HCT116 (cell line): ENCODE measurements around the gene GPR15. TPM values are rescaled to one million over a fixed set of nuclear protein-coding genes. Genes with fewer than 3 reads are reported as not detected.

Experiments
- ATAC-seq: fragments of 200-7000 bp; cut with Tn5 transposase; 2 replicates; pipeline ENCODE4 v1.9.1; 2020; ENCODE audit warnings: mild to moderate bottlenecking, moderate library complexity
- BruUV-seq: library from RNA; stranded (reverse); fragments of 400-500 nt; replicated peaks from 2 replicates; lab custom pipeline; 2021; lab: Mats Ljungman, UMichigan
- CTCF ChIA-PET: fragments of 300-600 bp; sonication (Branson Sonifier 250); formaldehyde crosslinking; loops from one replicate; lab custom pipeline; 2021; ENCODE audit warnings: antibody characterized with exemption; lab: Charles Lee
- POLR2A ChIA-PET: fragments of 300-600, 350-600 bp; sonication (Branson Sonifier 250); formaldehyde crosslinking; loops from one replicate; lab custom pipeline; 2021; ENCODE audit warnings: antibody characterized with exemption; lab: Charles Lee
- RAD21 ChIA-PET, 2 experiments: fragments of 300-600 bp; sonication (Branson Sonifier 250); formaldehyde crosslinking; loops; one replicate each; lab custom pipeline; 2023; ENCODE audit warnings: low total read pairs in 2 of 2; ENCODE audit not compliant: uncharacterized antibody in 2 of 2, unreplicated experiment in 2 of 2, low non-redundant PET in 1 of 2; lab: Charles Lee
- DNase-seq: peaks from one replicate; pipeline ENCODE4 v3.0.0-alpha.2; 2010; ENCODE audit warnings: low read depth, low spot score
- H2AFZ ChIP-seq: fragments of 200-600 bp; shearing (Covaris generic), sonication (generic); 2 replicates; pipeline ENCODE4 v1.6.1; 2017; ENCODE audit warnings: low read depth, mixed run types, mixed read lengths, antibody characterized with exemption, low read length; ENCODE audit not compliant: poor library complexity, severe bottlenecking
- H3K27ac ChIP-seq: 2 replicates; pipeline ENCODE4 v1.5.1; 2012; ENCODE audit warnings: low read depth, low read length
- H3K27me3 ChIP-seq: fragments of 200-600 bp; sonication (generic); 2 replicates; pipeline ENCODE4 v1.6.1; 2016; ENCODE audit warnings: mixed run types, low read length, mixed read lengths; ENCODE audit not compliant: insufficient read depth
- H3K36me3 ChIP-seq, 2 experiments: fragments of 200-500 bp in 1 of 2; fragments of 200-600 bp in 1 of 2; sonication (Bioruptor generic) in 1 of 2; sonication (generic) in 1 of 2; 2 replicates each; pipeline versions ENCODE4 v1.5.1 to v1.6.1; 2014 to 2016; ENCODE audit warnings: low read length in 2 of 2, inconsistent platforms in 1 of 2, mixed read lengths in 1 of 2, mixed run types in 1 of 2; ENCODE audit not compliant: insufficient read depth in 2 of 2, control insufficient read depth in 1 of 2
- H3K4me1 ChIP-seq, 2 experiments: fragments of 200-600 bp in 1 of 2; sonication (generic) in 1 of 2; 2 replicates each; pipeline versions ENCODE4 v1.5.1 to v1.6.1; 2012 to 2017; ENCODE audit warnings: low read length in 2 of 2, inconsistent platforms in 1 of 2, mild to moderate bottlenecking in 1 of 2, mixed read lengths in 1 of 2, mixed run types in 1 of 2, moderate library complexity in 1 of 2; ENCODE audit not compliant: insufficient read depth in 2 of 2, control insufficient read depth in 1 of 2
- H3K4me2 ChIP-seq: fragments of 200-600 bp; sonication (generic); 2 replicates; pipeline ENCODE4 v1.6.1; 2017; ENCODE audit warnings: mixed run types, low read length, mixed read lengths
- H3K4me3 ChIP-seq, 2 experiments: fragments of 200-600 bp in 1 of 2; sonication (generic) in 1 of 2; replicated peaks in 1 of 2; 2 replicates each; pipeline ENCODE4 v1.5.1; 2011 to 2016; ENCODE audit warnings: low read length in 2 of 2, control low read depth in 1 of 2, low read depth in 1 of 2, mild to moderate bottlenecking in 1 of 2, mixed read lengths in 1 of 2, mixed run types in 1 of 2
- H3K79me2 ChIP-seq: fragments of 200-600 bp; sonication (generic); 2 replicates; pipeline ENCODE4 v1.6.1; 2017; ENCODE audit warnings: mild to moderate bottlenecking, mixed run types, low read length, moderate library complexity, mixed read lengths; ENCODE audit not compliant: insufficient read depth
- H3K9ac ChIP-seq: fragments of 200-600 bp; sonication (generic); 2 replicates; pipeline ENCODE4 v1.6.1; 2016; ENCODE audit warnings: low read length, mixed read lengths
- H3K9me2 ChIP-seq: fragments of 200-600 bp; sonication (generic), shearing (Covaris generic); 2 replicates; pipeline ENCODE4 v1.6.1; 2017; ENCODE audit warnings: mixed run types, mild to moderate bottlenecking, moderate library complexity; ENCODE audit not compliant: insufficient read depth
- H3K9me3 ChIP-seq, 2 experiments: fragments of 200-500 bp in 1 of 2; fragments of 200-600 bp in 1 of 2; sonication (Bioruptor generic) in 1 of 2; sonication (generic) in 1 of 2; 2 replicates each; pipeline ENCODE4 v1.6.1; 2014 to 2017; ENCODE audit warnings: low read length in 2 of 2, mixed read lengths in 2 of 2, inconsistent platforms in 1 of 2, low read depth in 1 of 2, mild to moderate bottlenecking in 1 of 2, mixed run types in 1 of 2, moderate library complexity in 1 of 2; ENCODE audit not compliant: control insufficient read depth in 1 of 2, insufficient read depth in 1 of 2
- H4K20me1 ChIP-seq: fragments of 200-600 bp; sonication (generic), shearing (Covaris generic); 2 replicates; pipeline ENCODE4 v1.6.1; 2017; ENCODE audit warnings: mixed run types, mild to moderate bottlenecking, moderate library complexity; ENCODE audit not compliant: insufficient read depth
- CBX3 ChIP-seq: IDR thresholded peaks from 2 replicates; pipeline ENCODE4 v1.6.1; 2012; ENCODE audit warnings: low read depth
- CEBPB ChIP-seq: IDR thresholded peaks from 2 replicates; pipeline ENCODE4 v1.6.1; 2012; ENCODE audit warnings: low read depth
- EGR1 ChIP-seq: IDR thresholded peaks from 2 replicates; pipeline ENCODE4 v1.6.1; 2012; ENCODE audit warnings: low read depth
- ELF1 ChIP-seq: IDR thresholded peaks from 2 replicates; pipeline ENCODE4 v1.6.1; 2012; ENCODE audit warnings: low read depth, borderline replicate concordance
- EZH2 ChIP-seq: fragments of 200-600 bp; sonication (generic); IDR thresholded peaks from 2 replicates; pipeline ENCODE4 v1.6.1; 2017; ENCODE audit warnings: antibody characterized with exemption, mixed run types
- EZH2phosphoT487 ChIP-seq: fragments of 200-600 bp; IDR thresholded peaks from 2 replicates; pipeline ENCODE4 v1.6.1; 2018; ENCODE audit warnings: antibody characterized with exemption, borderline replicate concordance
- FOSL1 ChIP-seq: IDR thresholded peaks from 2 replicates; pipeline ENCODE4 v1.6.1; 2012; ENCODE audit warnings: low read depth
- JUND ChIP-seq: IDR thresholded peaks from 2 replicates; pipeline ENCODE4 v1.6.1; 2012
- POLR2A ChIP-seq: IDR thresholded peaks from 2 replicates; pipeline ENCODE4 v1.7.0; 2011; ENCODE audit warnings: borderline replicate concordance; ENCODE audit not compliant: insufficient read depth, insufficient read length; ENCODE audit errors: extremely low read depth
- POLR2AphosphoS5 ChIP-seq: IDR thresholded peaks from 2 replicates; pipeline ENCODE4 v1.6.1; 2011; ENCODE audit warnings: mild to moderate bottlenecking, low read depth, low read length, moderate library complexity
- RAD21 ChIP-seq: IDR thresholded peaks from 2 replicates; pipeline ENCODE4 v1.6.1; 2012; ENCODE audit warnings: low read depth, mild to moderate bottlenecking
- SIN3A ChIP-seq: IDR thresholded peaks from 2 replicates; pipeline ENCODE4 v1.6.1; 2012; ENCODE audit warnings: low read depth
- SP1 ChIP-seq: IDR thresholded peaks from 2 replicates; pipeline ENCODE4 v1.6.1; 2012; ENCODE audit warnings: low read depth
- SRF ChIP-seq: IDR thresholded peaks from 2 replicates; pipeline ENCODE4 v1.6.1; 2012; ENCODE audit warnings: low read depth
- TCF7L2 ChIP-seq: IDR thresholded peaks from 2 replicates; pipeline ENCODE4 v1.7.0; 2011; ENCODE audit warnings: borderline replicate concordance, inconsistent platforms; ENCODE audit not compliant: insufficient read depth, insufficient read length; ENCODE audit errors: extremely low read depth
- YY1 ChIP-seq: IDR thresholded peaks from 2 replicates; pipeline ENCODE4 v1.6.1; 2011; ENCODE audit warnings: low read length, low read depth, moderate library complexity, mild to moderate bottlenecking; ENCODE audit not compliant: insufficient replicate concordance; ENCODE audit errors: extremely low read depth
- ZFX ChIP-seq: fragments of 450-650 bp; IDR thresholded peaks from 2 replicates; pipeline ENCODE4 v1.6.1; 2017
- ZNF274 ChIP-seq: fragments of 200-500 bp; sonication (Bioruptor generic); IDR thresholded peaks from 2 replicates; pipeline ENCODE4 v1.6.1; 2014; ENCODE audit warnings: mild to moderate bottlenecking, low read depth, low read length, inconsistent platforms
- intact Hi-C: fragments of 100-400 bp; cut with micrococcal nuclease; formaldehyde crosslinking; loops from 2 replicates; pipeline ENCODE4 v1.10.0; 2022
- total RNA-seq: library from RNA; stranded (reverse); gene quantifications from one replicate; pipeline ENCODE4 v1.2.1, GENCODE V29; 2021; ENCODE audit not compliant: unreplicated experiment
- TF ChIP-seq, protein P1 (sequence below): IDR thresholded peaks from 2 replicates; pipeline ENCODE4 v1.6.1; 2011; ENCODE audit warnings: mild to moderate bottlenecking, low read length, moderate library complexity; ENCODE audit not compliant: insufficient replicate concordance; ENCODE audit errors: extremely low read depth
- TF ChIP-seq, protein P2 (sequence below): IDR thresholded peaks from 2 replicates; pipeline ENCODE4 v1.6.1; 2012
- TF ChIP-seq, protein P3 (sequence below): IDR thresholded peaks from 2 replicates; pipeline ENCODE4 v1.6.1; 2012
- TF ChIP-seq, protein P4 (sequence below), 3 experiments: fragments of 200-600 bp in 1 of 3; sonication (generic) in 1 of 3; IDR thresholded peaks in 2 of 3; conservative IDR thresholded peaks in 1 of 3; 2 replicates each; pipeline ENCODE4 v1.5.1; 2012 to 2017; ENCODE audit warnings: low read depth in 2 of 3, low read length in 2 of 3, antibody characterized with exemption in 1 of 3, borderline replicate concordance in 1 of 3, control low read depth in 1 of 3, mild to moderate bottlenecking in 1 of 3, mixed read lengths in 1 of 3, mixed run types in 1 of 3, moderate library complexity in 1 of 3; ENCODE audit not compliant: insufficient read depth in 1 of 3

The GPR15 gene
- total RNA-seq, 1 experiment from 2014 or later = 1.1 TPM

DNA sequence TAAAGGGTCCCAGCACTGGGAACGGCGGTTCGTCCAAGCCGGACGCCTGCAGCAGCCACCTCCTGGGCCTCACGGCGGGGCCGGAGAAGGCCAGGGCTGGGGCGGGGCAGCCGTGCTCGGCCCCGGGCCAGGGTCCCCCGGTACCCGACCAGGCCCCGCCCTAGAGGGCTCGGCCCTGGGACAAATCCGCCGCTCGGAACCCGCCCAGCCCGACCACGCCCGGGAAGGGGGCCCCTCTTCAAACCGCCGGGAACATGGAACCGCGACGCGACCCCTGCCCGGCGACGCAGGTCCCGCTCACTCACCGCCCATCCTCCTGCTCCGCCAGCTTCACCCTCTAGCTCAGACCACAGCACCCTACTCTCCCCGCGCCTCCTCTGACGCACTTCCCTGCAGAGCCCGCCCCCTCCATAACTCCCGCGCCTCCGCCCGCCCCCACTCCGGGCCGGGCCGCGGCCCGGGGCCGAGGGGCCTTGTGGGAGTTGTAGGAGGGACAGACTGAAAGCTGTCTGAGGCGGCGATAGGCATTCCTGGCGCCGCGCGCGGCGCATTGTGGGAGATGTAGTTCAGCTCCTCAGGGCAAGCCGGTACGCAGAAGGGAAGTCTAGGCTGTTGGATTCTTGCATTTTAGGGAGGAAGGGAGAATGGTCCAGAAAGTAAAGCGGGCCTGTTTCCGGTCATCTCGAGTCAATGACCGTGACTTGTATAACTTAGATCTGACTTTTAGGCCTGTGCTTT, 9.1 kb upstream of the GPR15 start, which contains the start of gene CLDND1:
Gene CLDND1, minus strand, starts transcription at position 359 of the 738 bp plus-strand sequence. CDS start 1,478 bp downstream, outside the sequence.
- RAD21 ChIA-PET = interaction anchor here (0.9 to 1.3 kb wide), 3 partner anchors 35 to 43 kb away, joined by 3 to 5 read pairs (median 3); no protein-coding TSS in a partner anchor
- Histone ChIP-seq H3K27me3 (no peaks in the 10 kb centered on the region), H3K27ac (peak within 1 kb of the TSS; percentile 86), H3K9me3 (no peaks in the 10 kb centered on the region), H2AFZ (peak within 1 kb of the TSS; percentile 20), H3K79me2 (peaks cover 71% of the 10 kb centered on the region), H3K36me3 (peaks cover 29 to 39% of the 10 kb centered on the region in 2 experiments), H3K9ac (peak within 1 kb of the TSS; percentile 86), H3K9me2 (no peaks in the 10 kb centered on the region), H3K4me2 (peak within 1 kb of the TSS; percentile 87), H3K4me3 (peak within 1 kb of the TSS; percentile 67 to 78), H3K4me1 (peaks cover 34 to 58% of the 10 kb centered on the region in 2 experiments), H4K20me1 (no peaks in the 10 kb centered on the region)
- peak; percentile 97 for DNase-seq
- CTCF ChIA-PET = interaction anchor here (0.9 kb wide), 1 partner anchor 10 kb away, joined by 3 read pairs; no protein-coding TSS in a partner anchor
- no TSS peak for BruUV-seq
- peak; percentile 94 for ATAC-seq
- intact Hi-C loops = loop anchor here (5.0 kb wide), 1 partner anchor 65 kb away; no protein-coding TSS in a partner anchor
- POLR2A ChIA-PET = interaction anchor here (0.8 to 1.7 kb wide), 17 partner anchors 9 to 117 kb away, joined by 3 to 17 read pairs (median 4); partner anchors contain the start of genes CPOX, GPR15 and OR5K1
- TF ChIP-seq SIN3A (peak; percentile 56), EZH2 (no peak), FOSL1 (no peak; the same call in 1 of the 2 replicates), RAD21 (0 out of 2 replicates have a peak, but pooled peaks have one; percentile 5), POLR2A (peak; percentile 74), CEBPB (no peak; the same call in 1 of the 2 replicates), SP1 (peak; percentile 81; the same call in 1 of the 2 replicates), EGR1 (peak; percentile 97), POLR2AphosphoS5 (peak; percentile 97), EZH2phosphoT487 (no peak), YY1 (peak; percentile 85), ELF1 (peak; percentile 51; the same call in 1 of the 2 replicates), SRF (peak; percentile 72; the same call in 1 of the 2 replicates), CBX3 (0 out of 2 replicates have a peak, but pooled peaks have one; percentile 73), JUND (no peak), ZNF274 (no peak), TCF7L2 (peak; percentile 23), ZFX (peak; percentile 94)
- TF ChIP-seq, protein P1, sequence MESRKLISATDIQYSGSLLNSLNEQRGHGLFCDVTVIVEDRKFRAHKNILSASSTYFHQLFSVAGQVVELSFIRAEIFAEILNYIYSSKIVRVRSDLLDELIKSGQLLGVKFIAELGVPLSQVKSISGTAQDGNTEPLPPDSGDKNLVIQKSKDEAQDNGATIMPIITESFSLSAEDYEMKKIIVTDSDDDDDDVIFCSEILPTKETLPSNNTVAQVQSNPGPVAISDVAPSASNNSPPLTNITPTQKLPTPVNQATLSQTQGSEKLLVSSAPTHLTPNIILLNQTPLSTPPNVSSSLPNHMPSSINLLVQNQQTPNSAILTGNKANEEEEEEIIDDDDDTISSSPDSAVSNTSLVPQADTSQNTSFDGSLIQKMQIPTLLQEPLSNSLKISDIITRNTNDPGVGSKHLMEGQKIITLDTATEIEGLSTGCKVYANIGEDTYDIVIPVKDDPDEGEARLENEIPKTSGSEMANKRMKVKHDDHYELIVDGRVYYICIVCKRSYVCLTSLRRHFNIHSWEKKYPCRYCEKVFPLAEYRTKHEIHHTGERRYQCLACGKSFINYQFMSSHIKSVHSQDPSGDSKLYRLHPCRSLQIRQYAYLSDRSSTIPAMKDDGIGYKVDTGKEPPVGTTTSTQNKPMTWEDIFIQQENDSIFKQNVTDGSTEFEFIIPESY = no peak
- TF ChIP-seq, protein P2, sequence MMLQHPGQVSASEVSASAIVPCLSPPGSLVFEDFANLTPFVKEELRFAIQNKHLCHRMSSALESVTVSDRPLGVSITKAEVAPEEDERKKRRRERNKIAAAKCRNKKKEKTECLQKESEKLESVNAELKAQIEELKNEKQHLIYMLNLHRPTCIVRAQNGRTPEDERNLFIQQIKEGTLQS = no peak
- TF ChIP-seq, protein P3, sequence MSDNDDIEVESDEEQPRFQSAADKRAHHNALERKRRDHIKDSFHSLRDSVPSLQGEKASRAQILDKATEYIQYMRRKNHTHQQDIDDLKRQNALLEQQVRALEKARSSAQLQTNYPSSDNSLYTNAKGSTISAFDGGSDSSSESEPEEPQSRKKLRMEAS = 0 out of 2 replicates have a peak, but pooled peaks have one; percentile 24
- TF ChIP-seq, protein P4, sequence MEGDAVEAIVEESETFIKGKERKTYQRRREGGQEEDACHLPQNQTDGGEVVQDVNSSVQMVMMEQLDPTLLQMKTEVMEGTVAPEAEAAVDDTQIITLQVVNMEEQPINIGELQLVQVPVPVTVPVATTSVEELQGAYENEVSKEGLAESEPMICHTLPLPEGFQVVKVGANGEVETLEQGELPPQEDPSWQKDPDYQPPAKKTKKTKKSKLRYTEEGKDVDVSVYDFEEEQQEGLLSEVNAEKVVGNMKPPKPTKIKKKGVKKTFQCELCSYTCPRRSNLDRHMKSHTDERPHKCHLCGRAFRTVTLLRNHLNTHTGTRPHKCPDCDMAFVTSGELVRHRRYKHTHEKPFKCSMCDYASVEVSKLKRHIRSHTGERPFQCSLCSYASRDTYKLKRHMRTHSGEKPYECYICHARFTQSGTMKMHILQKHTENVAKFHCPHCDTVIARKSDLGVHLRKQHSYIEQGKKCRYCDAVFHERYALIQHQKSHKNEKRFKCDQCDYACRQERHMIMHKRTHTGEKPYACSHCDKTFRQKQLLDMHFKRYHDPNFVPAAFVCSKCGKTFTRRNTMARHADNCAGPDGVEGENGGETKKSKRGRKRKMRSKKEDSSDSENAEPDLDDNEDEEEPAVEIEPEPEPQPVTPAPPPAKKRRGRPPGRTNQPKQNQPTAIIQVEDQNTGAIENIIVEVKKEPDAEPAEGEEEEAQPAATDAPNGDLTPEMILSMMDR (IDR thresholded peaks at IDR 0.05 in 2 of 3, conservative IDR thresholded peaks at IDR 0.05 in 1 of 3; ENCODE audit: borderline replicate concordance in 1 of 3, insufficient read depth in 1 of 3, low read depth in 2 of 3, low read length in 2 of 3) = no peak
